H9 (cell line): ENCODE results near the gene STK38. TPM values are rescaled to one million over a fixed set of nuclear protein-coding genes. Genes with fewer than 3 reads are reported as not detected.

Experiments used
- DNase-seq: peaks from one replicate; pipeline ENCODE4 v3.0.0-alpha.2; 2017
- H2AFZ ChIP-seq: one replicate; pipeline ENCODE4 v1.6.1; 2013; ENCODE audit warnings: mild to moderate bottlenecking, low read length, control low read depth, moderate library complexity
- H2AK5ac ChIP-seq: 2 replicates; pipeline ENCODE4 v1.6.1; 2013; ENCODE audit warnings: low read length, control low read depth, mixed read lengths; ENCODE audit not compliant: insufficient read length
- H2BK120ac ChIP-seq: one replicate; pipeline ENCODE4 v1.6.1; 2013; ENCODE audit warnings: low read depth, mild to moderate bottlenecking, low read length, control low read depth, inconsistent platforms; ENCODE audit not compliant: poor library complexity, severe bottlenecking
- H2BK12ac ChIP-seq: 2 replicates; pipeline ENCODE4 v1.6.1; 2013; ENCODE audit warnings: low read length, control low read depth, mixed read lengths, low read depth; ENCODE audit not compliant: insufficient read length
- H2BK15ac ChIP-seq: 2 replicates; pipeline ENCODE4 v1.6.1; 2013; ENCODE audit warnings: low read depth, low read length, control low read depth
- H2BK20ac ChIP-seq: one replicate; pipeline ENCODE4 v1.6.1; 2013; ENCODE audit warnings: low read depth, mild to moderate bottlenecking, low read length, control low read depth, inconsistent platforms; ENCODE audit not compliant: poor library complexity, severe bottlenecking
- H2BK5ac ChIP-seq: 2 replicates; pipeline ENCODE4 v1.6.1; 2013; ENCODE audit warnings: low read length, control low read depth, mixed read lengths; ENCODE audit not compliant: insufficient read length
- H3K14ac ChIP-seq: 2 replicates; pipeline ENCODE4 v1.6.1; 2013; ENCODE audit warnings: low read length, control low read depth; ENCODE audit not compliant: insufficient read depth
- H3K18ac ChIP-seq: 2 replicates; pipeline ENCODE4 v1.6.1; 2013; ENCODE audit warnings: low read depth, mild to moderate bottlenecking, mixed read lengths, low read length, control low read depth; ENCODE audit not compliant: insufficient read length
- H3K23ac ChIP-seq: 2 replicates; pipeline ENCODE4 v1.6.1; 2013; ENCODE audit warnings: low read length, control low read depth, mixed read lengths, low read depth; ENCODE audit not compliant: insufficient read length
- H3K23me2 ChIP-seq: 2 replicates; pipeline ENCODE4 v1.6.1; 2013; ENCODE audit warnings: low read depth, mild to moderate bottlenecking, mixed read lengths, low read length, control low read depth; ENCODE audit not compliant: insufficient read length, poor library complexity, severe bottlenecking
- H3K27ac ChIP-seq: 2 replicates; pipeline ENCODE4 v1.5.1; 2013; ENCODE audit warnings: low read length, control low read depth, mixed read lengths, low read depth; ENCODE audit not compliant: insufficient read length
- H3K27me3 ChIP-seq: 2 replicates; pipeline ENCODE4 v1.6.1; 2013; ENCODE audit warnings: low read length, control low read depth, inconsistent platforms; ENCODE audit not compliant: insufficient read depth
- H3K4ac ChIP-seq: 2 replicates; pipeline ENCODE4 v1.6.1; 2013; ENCODE audit warnings: low read depth, mild to moderate bottlenecking, control low read depth, inconsistent platforms, low read length, moderate library complexity
- H3K4me1 ChIP-seq: 2 replicates; pipeline ENCODE4 v1.6.1; 2013; ENCODE audit warnings: low read length, control low read depth, inconsistent platforms; ENCODE audit not compliant: insufficient read depth
- H3K4me2 ChIP-seq: 2 replicates; pipeline ENCODE4 v1.6.1; 2013; ENCODE audit warnings: low read length, control low read depth, mixed read lengths; ENCODE audit not compliant: insufficient read length, insufficient read depth
- H3K56ac ChIP-seq: 2 replicates; pipeline ENCODE4 v1.6.1; 2013; ENCODE audit warnings: low read depth, mild to moderate bottlenecking, mixed read lengths, low read length, control low read depth; ENCODE audit not compliant: insufficient read length
- H3K79me1 ChIP-seq: 2 replicates; pipeline ENCODE4 v1.6.1; 2013; ENCODE audit warnings: low read depth, mild to moderate bottlenecking, moderate library complexity, low read length, control low read depth, inconsistent platforms; ENCODE audit not compliant: insufficient read depth, poor library complexity, severe bottlenecking
- H3K79me2 ChIP-seq: 2 replicates; pipeline ENCODE4 v1.6.1; 2013; ENCODE audit warnings: low read length, control low read depth, inconsistent platforms; ENCODE audit not compliant: insufficient read depth
- H3K9ac ChIP-seq: 2 replicates; pipeline ENCODE4 v1.6.1; 2013; ENCODE audit warnings: low read length, control low read depth, mixed read lengths; ENCODE audit not compliant: insufficient read length; ENCODE audit errors: extremely low read depth
- H3K9me3 ChIP-seq: one replicate; pipeline ENCODE4 v1.6.1; 2013; ENCODE audit warnings: low read depth, low read length, inconsistent platforms; ENCODE audit not compliant: control insufficient read depth
- H3T11ph ChIP-seq: one replicate; pipeline ENCODE4 v1.6.1; 2013; ENCODE audit warnings: mild to moderate bottlenecking, low read length, control low read depth, inconsistent platforms
- H4K20me1 ChIP-seq: one replicate; pipeline ENCODE4 v1.6.1; 2013; ENCODE audit not compliant: control insufficient read depth, insufficient read length, insufficient read depth
- H4K5ac ChIP-seq: 2 replicates; pipeline ENCODE4 v1.6.1; 2013; ENCODE audit warnings: low read depth, mild to moderate bottlenecking, mixed read lengths, low read length, control low read depth; ENCODE audit not compliant: insufficient read length
- H4K8ac ChIP-seq: replicated peaks from 2 replicates; pipeline ENCODE4 v1.6.1; 2013; ENCODE audit warnings: low read length, control low read depth, mixed read lengths, low read depth; ENCODE audit not compliant: insufficient read length
- H4K91ac ChIP-seq: 2 replicates; pipeline ENCODE4 v1.6.1; 2013; ENCODE audit warnings: low read depth, mild to moderate bottlenecking, moderate library complexity, mixed read lengths, low read length, control low read depth; ENCODE audit not compliant: insufficient read length
- H3K27ac Mint-ChIP-seq, 3 experiments: 2 replicates in 2 of 3; 3 replicates in 1 of 3; pipeline ENCODE4 v1.8.0; 2020 to 2021; ENCODE audit warnings: mixed read lengths in 3 of 3, mild to moderate bottlenecking in 1 of 3, moderate library complexity in 1 of 3
- H3K27me3 Mint-ChIP-seq: 2 replicates; pipeline ENCODE4 v1.8.0; 2021; ENCODE audit warnings: low read depth, mild to moderate bottlenecking, moderate library complexity, mixed read lengths
- H3K36me3 Mint-ChIP-seq, 3 experiments: 2 replicates in 2 of 3; 3 replicates in 1 of 3; pipeline ENCODE4 v1.8.0; 2020 to 2021; ENCODE audit warnings: low read depth in 3 of 3, mixed read lengths in 3 of 3; ENCODE audit not compliant: insufficient read depth in 1 of 3
- H3K4me1 Mint-ChIP-seq, 2 experiments: 2 replicates each; pipeline ENCODE4 v1.8.0; 2020; ENCODE audit warnings: mixed read lengths in 2 of 2
- H3K4me3 Mint-ChIP-seq, 2 experiments: 2 replicates in 1 of 2; 3 replicates in 1 of 2; pipeline ENCODE4 v1.8.0; 2020 to 2021; ENCODE audit warnings: mild to moderate bottlenecking in 2 of 2, mixed read lengths in 2 of 2, moderate library complexity in 1 of 2
- H3K9me3 Mint-ChIP-seq, 2 experiments: 2 replicates in 1 of 2; 3 replicates in 1 of 2; pipeline ENCODE4 v1.8.0; 2020; ENCODE audit warnings: mild to moderate bottlenecking in 2 of 2, mixed read lengths in 2 of 2, moderate library complexity in 1 of 2
- CTCF ChIP-seq: fragments of 200-600 bp; sonication (generic); conservative IDR thresholded peaks from 3 replicates; pipeline ENCODE4 v1.8.0; 2021; ENCODE audit warnings: antibody characterized with exemption, mild to moderate bottlenecking
- total RNA-seq: library from RNA; stranded (reverse); gene quantifications from 2 replicates; pipeline ENCODE4 v1.2.1, GENCODE V29; 2021

The STK38 gene
- total RNA-seq, 1 experiment from 2014 or later: 17.5 TPM

- no peak overlapping the region for H2BK5ac ChIP-seq
- no peak overlapping the region for H3K4ac ChIP-seq
- H3K14ac ChIP-seq: no peak overlapping the region
- H3T11ph ChIP-seq: no peak overlapping the region
- H3K27ac ChIP-seq: no peak overlapping the region
- no peaks in the 10 kb centered on the region for H3K79me2 ChIP-seq
- no peak overlapping the region for H4K8ac ChIP-seq
- no peaks in the 10 kb centered on the region for H3K27me3 Mint-ChIP-seq
- H2AK5ac ChIP-seq: no peak overlapping the region
- no peaks in the 10 kb centered on the region for H3K9me3 Mint-ChIP-seq
- H3K4me1 ChIP-seq: no peaks in the 10 kb centered on the region
- H3K36me3 Mint-ChIP-seq: peaks cover 10 to 50% (median 44%) of the 10 kb centered on the region in 3 experiments; a peak in 6 of 7 replicates
- no peaks in the 10 kb centered on the region for H3K9me3 ChIP-seq
- H2AFZ ChIP-seq: no peak overlapping the region
- no peak overlapping the region for H3K18ac ChIP-seq
- no peak overlapping the region for H3K27ac Mint-ChIP-seq
- H3K4me3 Mint-ChIP-seq: no peak overlapping the region
- H3K4me2 ChIP-seq: no peak overlapping the region
- H2BK15ac ChIP-seq: no peak overlapping the region
- no peak for TF ChIP-seq CTCF
- no peak overlapping the region for H2BK20ac ChIP-seq
- H3K27me3 ChIP-seq: no peaks in the 10 kb centered on the region
- H4K20me1 ChIP-seq: no peaks in the 10 kb centered on the region
- H4K91ac ChIP-seq: no peak overlapping the region
- no peaks in the 10 kb centered on the region for H3K79me1 ChIP-seq
- H3K56ac ChIP-seq: no peak overlapping the region
- no peaks in the 10 kb centered on the region; a peak in 1 of 4 replicates for H3K4me1 Mint-ChIP-seq
- no peak overlapping the region for H2BK12ac ChIP-seq
- no peak overlapping the region for H3K9ac ChIP-seq
- no peaks in the 10 kb centered on the region for H3K23me2 ChIP-seq
- no peak for DNase-seq
- no peak overlapping the region for H4K5ac ChIP-seq
- H2BK120ac ChIP-seq: no peak overlapping the region
- no peak overlapping the region for H3K23ac ChIP-seq
Measured at GRCh38 chr6:36516988-36517387, 30.3 kb downstream of the STK38 start.
